ENCODE measurements around the gene DDX49. TPM values are rescaled to one million over a fixed set of nuclear protein-coding genes. Genes with fewer than 3 reads are reported as not detected.

DDX49 gene
- total and polyA plus RNA-seq, 2 of the 4 experiments (the other 2 are of a cell fraction), result 50.9 to 52.1 TPM

DNA sequence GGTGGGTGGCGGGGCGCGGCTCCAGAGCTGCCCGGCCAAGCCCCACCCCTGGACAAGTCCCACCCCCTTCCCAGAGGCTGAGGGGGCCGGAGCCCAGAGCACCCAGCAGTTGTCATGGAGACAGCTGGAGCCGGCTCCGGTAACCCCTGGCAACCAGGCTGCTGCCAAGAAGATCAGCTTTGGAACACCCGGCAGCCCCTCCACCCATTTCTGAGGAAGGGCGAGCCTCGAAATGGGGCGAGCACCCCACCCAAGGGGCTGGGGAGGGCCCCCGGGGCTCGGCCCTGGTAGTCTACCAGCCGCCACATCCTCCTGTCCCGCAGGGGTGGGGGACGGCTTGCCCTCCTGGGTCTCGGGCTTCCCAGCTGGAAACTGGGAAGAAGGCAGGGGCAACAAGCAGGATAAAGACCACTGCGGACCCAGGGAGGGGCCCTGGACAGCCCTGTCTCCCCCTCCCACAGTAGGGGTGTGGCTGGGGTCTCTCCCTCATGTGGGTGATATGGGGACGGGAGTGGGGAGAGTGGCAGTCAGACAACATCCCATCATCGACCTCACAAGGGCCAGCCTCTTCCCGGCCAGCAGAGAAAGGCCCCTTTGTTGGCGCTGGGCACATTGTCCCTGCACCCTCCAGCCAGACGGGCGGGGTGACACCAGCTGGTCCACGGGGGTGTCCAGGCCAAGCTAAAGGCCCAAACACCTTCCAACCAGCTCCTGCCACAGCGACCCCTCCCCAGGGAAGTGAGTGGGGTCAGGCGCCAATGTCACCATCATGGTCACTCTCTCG lies 25.1 kb upstream of the DDX49 start (continued):
- TF ChIP-seq, protein P1, sequence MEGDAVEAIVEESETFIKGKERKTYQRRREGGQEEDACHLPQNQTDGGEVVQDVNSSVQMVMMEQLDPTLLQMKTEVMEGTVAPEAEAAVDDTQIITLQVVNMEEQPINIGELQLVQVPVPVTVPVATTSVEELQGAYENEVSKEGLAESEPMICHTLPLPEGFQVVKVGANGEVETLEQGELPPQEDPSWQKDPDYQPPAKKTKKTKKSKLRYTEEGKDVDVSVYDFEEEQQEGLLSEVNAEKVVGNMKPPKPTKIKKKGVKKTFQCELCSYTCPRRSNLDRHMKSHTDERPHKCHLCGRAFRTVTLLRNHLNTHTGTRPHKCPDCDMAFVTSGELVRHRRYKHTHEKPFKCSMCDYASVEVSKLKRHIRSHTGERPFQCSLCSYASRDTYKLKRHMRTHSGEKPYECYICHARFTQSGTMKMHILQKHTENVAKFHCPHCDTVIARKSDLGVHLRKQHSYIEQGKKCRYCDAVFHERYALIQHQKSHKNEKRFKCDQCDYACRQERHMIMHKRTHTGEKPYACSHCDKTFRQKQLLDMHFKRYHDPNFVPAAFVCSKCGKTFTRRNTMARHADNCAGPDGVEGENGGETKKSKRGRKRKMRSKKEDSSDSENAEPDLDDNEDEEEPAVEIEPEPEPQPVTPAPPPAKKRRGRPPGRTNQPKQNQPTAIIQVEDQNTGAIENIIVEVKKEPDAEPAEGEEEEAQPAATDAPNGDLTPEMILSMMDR (conservative IDR thresholded peaks at IDR 0.05; ENCODE audit: low read depth, low read length), result no peak
